Measurements from ENCODE around the gene ABCC1.

The ABCC1 gene

GRCh38 chr16:16080465-16081065 lies 131.1 kb downstream of the ABCC1 start:
- DNase-seq (ENCODE audit: low read depth) = no peak
- no peak for TF ChIP-seq CTCF (conservative IDR thresholded peaks at IDR 0.05; ENCODE audit: low read depth, low read length)
- H3K4me3 ChIP-seq (ENCODE audit: low read depth, low read length) = no peak overlapping the region

GRCh38 chr16:16081141-16081540 lies 131.7 kb downstream of the ABCC1 start:
- H3K4me3 ChIP-seq (ENCODE audit: low read depth, low read length) = no peak overlapping the region
- DNase-seq (ENCODE audit: low read depth) = no peak
- TF ChIP-seq CTCF (conservative IDR thresholded peaks at IDR 0.05; ENCODE audit: low read depth, low read length) = no peak

- no peak overlapping the region for H3K4me3 ChIP-seq (ENCODE audit: low read depth, low read length)
- TF ChIP-seq CTCF (conservative IDR thresholded peaks at IDR 0.05; ENCODE audit: low read depth, low read length) = no peak
- no peak for DNase-seq (ENCODE audit: low read depth)
Measured at GRCh38 chr16:16082255-16082654, 132.8 kb downstream of the ABCC1 start.

GRCh38 chr16:16083421-16084156 lies 134.2 kb downstream of the ABCC1 start:
- H3K4me3 ChIP-seq (ENCODE audit: low read depth, low read length) = no peak overlapping the region
- peak; percentile 42 for DNase-seq (ENCODE audit: low read depth)

GRCh38 chr16:16084874-16085273 lies 135.5 kb downstream of the ABCC1 start:
- no peak overlapping the region for H3K4me3 ChIP-seq (ENCODE audit: low read depth, low read length)
- DNase-seq (ENCODE audit: low read depth) = no peak
- no peak for TF ChIP-seq CTCF (conservative IDR thresholded peaks at IDR 0.05; ENCODE audit: low read depth, low read length)

More at GRCh38 chr16:16083421-16084156, 134.2 kb downstream of the ABCC1 start:
- TF ChIP-seq CTCF (conservative IDR thresholded peaks at IDR 0.05; ENCODE audit: low read depth, low read length) = no peak

GRCh38 chr16:16086653-16087446 lies 137.4 kb downstream of the ABCC1 start:
- no peak for TF ChIP-seq CTCF (conservative IDR thresholded peaks at IDR 0.05; ENCODE audit: low read depth, low read length)
- H3K4me3 ChIP-seq (ENCODE audit: low read depth, low read length) = no peak overlapping the region
- DNase-seq (ENCODE audit: low read depth) = no peak

Data from choroid plexus epithelial cell (primary cell).